Breast epithelium (tissue), 3 donors: ENCODE measurements around the gene KLF8.

Experiments
- POLR2A ChIP-seq: fragments of 450-650 bp; IDR thresholded peaks from one replicate; pipeline ENCODE4 v1.6.1; 2016; ENCODE audit warnings: antibody characterized with exemption, mild to moderate bottlenecking, moderate library complexity
- POLR2AphosphoS5 ChIP-seq, 3 donors: sonication (generic); formaldehyde crosslinking; IDR thresholded peaks; one replicate each; pipeline ENCODE4 v1.6.1; 2017; ENCODE audit warnings: antibody characterized with exemption in 3 of 3
- TF ChIP-seq, protein P1 (sequence below), 3 donors: fragments of 450-650 bp; IDR thresholded peaks; one replicate each; pipeline ENCODE4 v1.5.1; 2016 to 2017; ENCODE audit warnings: antibody characterized with exemption in 3 of 3, mild to moderate bottlenecking in 3 of 3, moderate library complexity in 3 of 3

DNA sequence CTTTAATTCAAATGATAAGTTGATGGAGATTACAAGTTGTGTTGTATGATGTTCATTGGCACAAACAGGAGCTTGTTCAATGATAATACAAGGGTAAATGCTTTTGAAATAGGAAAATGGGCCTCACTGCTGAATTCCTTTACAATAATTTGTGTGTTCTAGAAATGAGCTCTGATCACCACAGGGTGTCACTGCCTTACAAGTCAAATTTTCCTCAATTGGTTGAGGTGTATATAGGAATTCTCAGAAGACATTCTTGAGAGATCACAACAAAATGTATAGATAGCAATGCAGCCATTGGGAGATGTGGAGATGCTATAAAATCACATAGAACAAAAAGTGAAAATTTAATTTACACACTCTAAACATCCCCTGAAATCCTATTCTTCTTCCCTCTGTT is 49.6 kb downstream of the KLF8 start:
- TF ChIP-seq, protein P1, sequence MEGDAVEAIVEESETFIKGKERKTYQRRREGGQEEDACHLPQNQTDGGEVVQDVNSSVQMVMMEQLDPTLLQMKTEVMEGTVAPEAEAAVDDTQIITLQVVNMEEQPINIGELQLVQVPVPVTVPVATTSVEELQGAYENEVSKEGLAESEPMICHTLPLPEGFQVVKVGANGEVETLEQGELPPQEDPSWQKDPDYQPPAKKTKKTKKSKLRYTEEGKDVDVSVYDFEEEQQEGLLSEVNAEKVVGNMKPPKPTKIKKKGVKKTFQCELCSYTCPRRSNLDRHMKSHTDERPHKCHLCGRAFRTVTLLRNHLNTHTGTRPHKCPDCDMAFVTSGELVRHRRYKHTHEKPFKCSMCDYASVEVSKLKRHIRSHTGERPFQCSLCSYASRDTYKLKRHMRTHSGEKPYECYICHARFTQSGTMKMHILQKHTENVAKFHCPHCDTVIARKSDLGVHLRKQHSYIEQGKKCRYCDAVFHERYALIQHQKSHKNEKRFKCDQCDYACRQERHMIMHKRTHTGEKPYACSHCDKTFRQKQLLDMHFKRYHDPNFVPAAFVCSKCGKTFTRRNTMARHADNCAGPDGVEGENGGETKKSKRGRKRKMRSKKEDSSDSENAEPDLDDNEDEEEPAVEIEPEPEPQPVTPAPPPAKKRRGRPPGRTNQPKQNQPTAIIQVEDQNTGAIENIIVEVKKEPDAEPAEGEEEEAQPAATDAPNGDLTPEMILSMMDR (IDR thresholded peaks at IDR 0.05): no peak
- TF ChIP-seq POLR2AphosphoS5 (IDR thresholded peaks at IDR 0.05) (no peak), POLR2A (no peak)
